K562 (cell line): Measurements from ENCODE around the gene LRRC37A2. TPM values are rescaled to one million over a fixed set of nuclear protein-coding genes. Genes with fewer than 3 reads are reported as not detected.

Source experiments
- polyA plus RNA-seq, 8 experiments: library from polyadenylated mRNA; depleted of rRNA in 4 of 8; stranded (reverse) in 5 of 8; unstranded in 3 of 8; fragments of >200 nt; fragmentation: Nextera tagmentation in 2 of 8; fragmentation: Illumina TruSeq in 1 of 8; extraction: Ambion mirVana in 2 of 8; extraction: Trizol in 1 of 8; gene quantifications; 2 replicates each; pipeline versions ENCODE4 v1.2.1 to v1.2.3, GENCODE V29; 2011 to 2014; ENCODE audit warnings: inconsistent platforms in 1 of 8, missing spikeins in 1 of 8
- small RNA-seq: library from RNA; depleted of rRNA; stranded (forward); fragments of <200 nt; gene quantifications from one replicate; pipeline ENCODE3, GENCODE V24; 2014
- total RNA-seq, 7 experiments: library from RNA; depleted of rRNA in 6 of 7; stranded (reverse); fragments of >200 nt in 6 of 7; fragmentation: Illumina TruSeq in 2 of 7; extraction: Trizol in 2 of 7; gene quantifications; 2 replicates each; pipeline versions ENCODE4 v1.2.1 to v1.2.3, GENCODE V29; 2011 to 2021; ENCODE audit warnings: low replicate concordance in 1 of 7

The LRRC37A2 gene
- total and polyA plus RNA-seq, 9 of the 15 experiments (the other 6 are each of a cell fraction or from before 2014, with no cell fraction given) = 2.9 to 6.6 (median 4.7) TPM

Small RNA genes lying within 50 kb of the gene (small RNA-seq; reads per million reads assigned to genes)
- gene RN7SL199P = not detected

Other genes starting within 250 kb of the LRRC37A2 start
- 0.23 and 2.0 TPM in 2 replicates for gene LRRC37A, start 217.3 kb upstream of the LRRC37A2 start, total RNA-seq (2014; rRNA removed)
- gene LRRC37A, start 217.3 kb upstream of the LRRC37A2 start, total RNA-seq (2014; rRNA removed; fragmentation: Illumina TruSeq; extraction: Trizol) = 2.0 and 2.5 TPM in 2 replicates
- gene LRRC37A, start 217.3 kb upstream of the LRRC37A2 start, total RNA-seq (2015; rRNA removed; fragmentation: Illumina TruSeq; extraction: Trizol) = 1.9 and 2.3 TPM in 2 replicates
- 1.1 and 1.3 TPM in 2 replicates for gene LRRC37A, start 217.3 kb upstream of the LRRC37A2 start, total RNA-seq (2021)
- 2.5 and 3.1 TPM in 2 replicates for gene LRRC37A, start 217.3 kb upstream of the LRRC37A2 start, polyA plus RNA-seq (2011; rRNA removed)
- 1.6 and 2.1 TPM in 2 replicates for gene LRRC37A, start 217.3 kb upstream of the LRRC37A2 start, polyA plus RNA-seq (2014; fragmentation: Illumina TruSeq; extraction: Trizol)
- gene LRRC37A, start 217.3 kb upstream of the LRRC37A2 start, polyA plus RNA-seq (2014; fragmentation: Nextera tagmentation; extraction: Ambion mirVana) = under 1 TPM; 0.14 to 0.41 TPM
- gene LRRC37A, start 217.3 kb upstream of the LRRC37A2 start, polyA plus RNA-seq (2014; rRNA removed) = 1.8 and 2.8 TPM in 2 replicates
- gene ARL17B, start 150.7 kb upstream of the LRRC37A2 start, total RNA-seq (2014; rRNA removed) = 4.4 and 8.2 TPM in 2 replicates
- 5.0 and 6.2 TPM in 2 replicates for gene ARL17B, start 150.7 kb upstream of the LRRC37A2 start, total RNA-seq (2014; rRNA removed; fragmentation: Illumina TruSeq; extraction: Trizol)
- 4.0 and 4.5 TPM in 2 replicates for gene ARL17B, start 150.7 kb upstream of the LRRC37A2 start, total RNA-seq (2015; rRNA removed; fragmentation: Illumina TruSeq; extraction: Trizol)
- gene ARL17B, start 150.7 kb upstream of the LRRC37A2 start, total RNA-seq (2021) = 11.9 and 12.1 TPM in 2 replicates
- 5.7 and 8.4 TPM in 2 replicates for gene ARL17B, start 150.7 kb upstream of the LRRC37A2 start, polyA plus RNA-seq (2011; rRNA removed)
- 3.4 and 7.2 TPM in 2 replicates for gene ARL17B, start 150.7 kb upstream of the LRRC37A2 start, polyA plus RNA-seq (2014; fragmentation: Illumina TruSeq; extraction: Trizol)
- 10 to 100 TPM; 19.3 to 24.2 TPM for gene ARL17B, start 150.7 kb upstream of the LRRC37A2 start, polyA plus RNA-seq (2014; fragmentation: Nextera tagmentation; extraction: Ambion mirVana)
- gene ARL17B, start 150.7 kb upstream of the LRRC37A2 start, polyA plus RNA-seq (2014; rRNA removed) = 7.0 and 14.5 TPM in 2 replicates
- 4.7 and 6.8 TPM in 2 replicates for gene ARL17A, start 67.2 kb downstream of the LRRC37A2 start, total RNA-seq (2014; rRNA removed)
- gene ARL17A, start 67.2 kb downstream of the LRRC37A2 start, total RNA-seq (2014; rRNA removed; fragmentation: Illumina TruSeq; extraction: Trizol) = 13.5 and 14.0 TPM in 2 replicates
- 11.4 and 11.5 TPM in 2 replicates for gene ARL17A, start 67.2 kb downstream of the LRRC37A2 start, total RNA-seq (2015; rRNA removed; fragmentation: Illumina TruSeq; extraction: Trizol)
- gene ARL17A, start 67.2 kb downstream of the LRRC37A2 start, total RNA-seq (2021) = 13.3 and 15.2 TPM in 2 replicates
- gene ARL17A, start 67.2 kb downstream of the LRRC37A2 start, polyA plus RNA-seq (2011; rRNA removed) = 24.8 and 39.3 TPM in 2 replicates
- gene ARL17A, start 67.2 kb downstream of the LRRC37A2 start, polyA plus RNA-seq (2014; fragmentation: Illumina TruSeq; extraction: Trizol) = 16.0 and 19.0 TPM in 2 replicates
- gene ARL17A, start 67.2 kb downstream of the LRRC37A2 start, polyA plus RNA-seq (2014; fragmentation: Nextera tagmentation; extraction: Ambion mirVana) = 1 to 10 TPM; 5.2 to 6.5 TPM
- 19.7 and 23.7 TPM in 2 replicates for gene ARL17A, start 67.2 kb downstream of the LRRC37A2 start, polyA plus RNA-seq (2014; rRNA removed)
- 16.7 and 23.1 TPM in 2 replicates for gene NSF, start 78.2 kb downstream of the LRRC37A2 start, total RNA-seq (2014; rRNA removed)
- gene NSF, start 78.2 kb downstream of the LRRC37A2 start, total RNA-seq (2014; rRNA removed; fragmentation: Illumina TruSeq; extraction: Trizol) = 36.7 and 39.0 TPM in 2 replicates
- gene NSF, start 78.2 kb downstream of the LRRC37A2 start, total RNA-seq (2015; rRNA removed; fragmentation: Illumina TruSeq; extraction: Trizol) = 33.0 and 37.1 TPM in 2 replicates
- gene NSF, start 78.2 kb downstream of the LRRC37A2 start, total RNA-seq (2021) = 34.1 and 34.9 TPM in 2 replicates
- gene NSF, start 78.2 kb downstream of the LRRC37A2 start, polyA plus RNA-seq (2011; rRNA removed) = 33.6 and 39.8 TPM in 2 replicates
- gene NSF, start 78.2 kb downstream of the LRRC37A2 start, polyA plus RNA-seq (2014; fragmentation: Illumina TruSeq; extraction: Trizol) = 32.5 and 36.9 TPM in 2 replicates
- 10 to 100 TPM; 17.0 to 37.3 TPM for gene NSF, start 78.2 kb downstream of the LRRC37A2 start, polyA plus RNA-seq (2014; fragmentation: Nextera tagmentation; extraction: Ambion mirVana)
- 17.4 and 20.5 TPM in 2 replicates for gene NSF, start 78.2 kb downstream of the LRRC37A2 start, polyA plus RNA-seq (2014; rRNA removed)